ENCODE results near the gene ALDH1A2.
"Not testable (repeated sequence)": the region's sequence is repeated elsewhere in the genome, so short reads cannot be mapped to it uniquely, and the experiment has no call there.

The ALDH1A2 gene

DNA sequence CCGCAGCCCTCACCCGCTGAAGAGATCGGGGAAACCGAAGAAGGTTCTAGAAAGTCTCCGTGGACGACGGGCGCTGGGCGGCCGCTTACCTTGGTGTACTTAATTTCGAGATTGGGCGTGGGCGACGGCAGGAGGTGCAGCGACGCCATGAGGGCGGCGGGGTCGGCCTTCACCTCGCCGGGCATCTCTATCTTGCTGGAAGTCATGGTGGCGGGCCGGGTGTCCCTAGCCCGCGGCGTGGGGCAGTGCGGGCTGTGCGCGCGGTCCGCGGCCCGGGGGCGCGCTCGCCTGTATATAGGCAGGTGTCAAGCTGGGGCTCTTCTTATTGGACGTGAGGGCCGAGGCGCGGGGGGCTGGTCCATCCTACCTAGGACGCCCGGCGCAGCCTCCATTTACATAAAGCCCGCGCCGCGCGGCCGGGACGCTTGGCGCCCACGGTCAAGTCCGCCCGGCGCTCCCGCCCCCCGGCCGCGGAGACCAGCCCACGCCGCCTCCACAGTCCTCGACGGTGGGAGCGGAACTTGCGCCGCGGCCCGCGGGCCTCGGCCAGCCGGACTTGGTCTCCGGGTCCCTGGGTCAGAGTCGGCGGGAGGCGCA is at the start of gene ALDH1A2:
ALDH1A2 (minus strand) TSS at position 267 of the 597 bp plus-strand sequence; CDS start at position 206, 61 bp downstream.
- in situ Hi-C loops (cut with MboI; ENCODE audit: low pct_unique_long_range_greater_than_20kb, low sequenced_read_pairs), result no loop called here
- no peak for DNase-seq

DNA sequence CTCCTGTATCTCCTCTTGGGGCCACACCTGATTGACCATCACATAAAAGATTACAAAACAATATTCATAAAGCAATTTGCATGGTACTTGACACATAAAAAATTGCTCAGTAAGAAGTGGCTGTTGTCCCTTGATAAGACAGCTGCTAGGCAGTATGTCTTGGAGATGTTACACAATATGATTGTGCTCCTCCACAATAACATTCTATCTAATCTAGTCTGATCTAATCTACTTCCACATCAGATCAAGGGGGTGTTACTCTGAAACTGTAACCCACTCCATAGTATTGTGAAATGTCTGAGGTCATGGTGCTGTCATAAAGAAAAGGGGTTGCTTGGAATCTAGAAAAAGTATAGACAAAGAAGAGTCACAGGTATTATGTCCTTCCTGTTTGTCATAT is 49.3 kb upstream of the ALDH1A2 start:
- DNase-seq, result no peak
- in situ Hi-C loops (cut with MboI; ENCODE audit: low pct_unique_long_range_greater_than_20kb, low sequenced_read_pairs), result no loop called here

DNA sequence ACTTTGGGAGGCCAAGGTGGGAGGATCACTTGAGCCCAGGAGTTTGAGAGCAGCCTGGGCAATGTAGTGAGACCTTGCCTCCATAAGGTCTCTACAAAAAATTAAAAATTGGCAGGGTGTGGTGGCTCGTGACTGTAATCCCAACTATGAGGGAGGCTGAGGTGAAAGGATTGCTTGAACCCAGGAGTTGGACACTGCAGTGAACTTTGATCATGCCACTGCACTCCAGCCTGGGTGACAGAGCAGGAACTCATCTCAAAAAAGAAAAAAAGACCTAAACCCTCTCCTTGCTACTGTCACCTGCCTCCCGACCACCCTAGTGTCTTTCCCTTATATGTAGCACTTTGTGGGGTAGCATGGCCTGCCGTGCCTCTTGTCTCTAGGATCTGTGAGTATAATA is 48.9 kb upstream of the ALDH1A2 start:
- in situ Hi-C loops (cut with MboI; ENCODE audit: low pct_unique_long_range_greater_than_20kb, low sequenced_read_pairs), result no loop called here
- no peak for DNase-seq

DNA sequence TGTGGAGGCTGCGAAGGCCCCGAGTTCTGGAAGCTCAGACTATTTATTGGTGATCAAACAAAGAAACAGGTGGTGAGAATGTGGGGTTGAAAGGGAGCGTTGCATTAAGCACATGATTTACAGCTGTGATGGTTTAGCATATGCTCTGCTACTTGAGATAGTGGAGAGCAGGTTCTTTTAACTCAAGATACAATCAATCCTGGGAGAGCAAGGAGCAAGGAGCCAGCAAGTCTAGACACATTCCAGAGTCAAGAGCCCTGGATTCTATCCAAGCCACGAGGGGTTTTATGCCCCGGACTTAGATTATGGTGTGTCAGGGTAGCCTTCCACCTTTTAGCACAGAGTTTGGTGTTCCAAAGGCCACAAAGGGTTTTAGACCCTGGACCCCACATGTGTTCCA is 47.8 kb upstream of the ALDH1A2 start:
- DNase-seq; in situ Hi-C loops (cut with MboI; ENCODE audit: low pct_unique_long_range_greater_than_20kb, low sequenced_read_pairs): not testable (repeated sequence)

DNA sequence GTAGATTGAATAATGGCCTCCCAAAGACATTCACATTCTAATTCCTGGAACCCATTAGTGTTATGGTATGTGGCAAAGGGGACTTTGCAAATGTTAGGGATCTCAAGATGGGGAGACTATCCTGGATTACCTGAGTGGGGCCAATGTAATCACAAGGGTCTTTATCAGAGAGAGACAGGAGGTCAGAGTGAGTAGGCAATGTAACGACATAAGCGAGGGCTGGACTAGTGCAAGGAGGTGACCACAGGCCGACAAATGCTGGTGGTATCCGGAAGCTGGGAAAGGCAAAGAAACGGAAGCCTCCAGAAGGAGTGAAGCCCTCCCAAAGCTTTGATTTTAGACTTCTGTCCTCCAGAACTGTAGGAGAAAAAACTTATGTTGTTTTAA is 46.2 kb upstream of the ALDH1A2 start:
- in situ Hi-C loops (cut with MboI; ENCODE audit: low pct_unique_long_range_greater_than_20kb, low sequenced_read_pairs), result no loop called here
- no peak for DNase-seq

DNA sequence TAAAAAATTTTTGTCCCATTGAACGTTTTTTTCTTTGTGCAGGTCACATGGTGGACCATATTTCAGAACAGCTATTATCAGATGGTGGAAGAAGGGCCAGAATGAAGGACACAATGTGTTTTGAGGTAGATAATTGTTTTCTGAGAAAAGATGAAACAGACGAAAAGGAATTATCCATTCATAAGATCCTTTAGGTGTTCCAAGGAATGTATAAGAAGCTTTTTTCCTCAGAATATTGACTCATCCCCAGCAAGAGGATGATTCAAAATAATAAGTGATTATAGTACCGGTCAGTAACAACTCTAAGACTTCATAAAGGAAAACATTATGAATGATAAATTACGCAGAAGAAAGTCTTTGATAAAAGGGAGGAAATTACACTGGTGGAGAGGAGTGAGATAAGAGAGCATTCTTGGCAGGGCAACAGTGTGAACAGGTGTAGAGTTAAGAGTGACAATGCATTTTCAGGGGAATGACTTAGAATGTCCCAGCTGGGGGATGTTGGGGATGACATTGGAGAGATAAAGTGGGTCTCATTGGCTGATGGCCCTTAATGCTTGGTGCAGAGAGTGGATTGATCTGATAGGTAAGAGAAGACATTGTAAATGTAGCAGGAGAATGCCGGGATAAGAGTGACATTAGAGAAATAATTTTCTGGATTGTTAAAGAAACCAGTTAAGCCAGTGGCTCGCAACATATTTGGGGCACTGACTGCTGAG is 45.6 kb upstream of the ALDH1A2 start:
- in situ Hi-C loops (cut with MboI; ENCODE audit: low pct_unique_long_range_greater_than_20kb, low sequenced_read_pairs), result no loop called here
- DNase-seq, result no peak

DNA sequence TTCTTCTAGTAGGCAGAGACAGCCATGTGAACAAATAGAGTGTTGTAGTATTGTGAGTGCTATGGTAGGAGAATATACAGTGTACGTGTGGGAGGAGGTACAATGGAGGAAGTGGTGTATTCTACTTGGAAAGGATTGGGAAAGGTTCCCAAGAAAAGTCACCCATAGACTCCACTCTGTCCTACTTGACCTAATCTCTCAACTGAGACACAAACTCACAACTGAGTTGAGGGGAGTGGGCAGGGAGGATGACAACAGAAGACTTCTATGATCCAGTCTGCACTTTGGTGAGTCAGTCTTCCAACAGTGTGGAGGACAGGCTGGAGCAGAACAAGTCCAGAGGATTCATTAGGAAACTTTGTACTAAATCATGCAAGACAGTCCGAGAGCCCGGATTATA is 43.9 kb upstream of the ALDH1A2 start:
- no peak for DNase-seq
- in situ Hi-C loops (cut with MboI; ENCODE audit: low pct_unique_long_range_greater_than_20kb, low sequenced_read_pairs), result no loop called here

DNA sequence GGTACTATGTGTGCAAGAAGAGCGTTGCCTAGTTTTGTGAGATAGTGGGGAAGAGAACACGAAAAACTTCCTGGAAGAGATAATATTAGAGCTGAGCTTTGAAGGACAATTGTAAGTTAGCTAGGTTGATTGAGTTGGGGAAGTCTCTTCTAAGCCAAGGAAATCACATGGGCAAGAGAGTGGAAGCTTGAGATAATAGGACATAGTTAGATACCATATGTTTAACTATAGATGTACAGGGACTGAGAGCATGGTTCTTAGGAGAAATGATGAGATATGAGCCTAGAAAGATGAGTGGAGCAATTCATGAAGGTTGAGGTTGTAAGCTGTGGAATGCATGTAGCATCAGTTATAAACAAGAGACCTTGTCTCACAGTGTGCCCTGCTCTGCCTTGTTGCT is 42.6 kb upstream of the ALDH1A2 start:
- no peak for DNase-seq
- in situ Hi-C loops (cut with MboI; ENCODE audit: low pct_unique_long_range_greater_than_20kb, low sequenced_read_pairs), result no loop called here

DNA sequence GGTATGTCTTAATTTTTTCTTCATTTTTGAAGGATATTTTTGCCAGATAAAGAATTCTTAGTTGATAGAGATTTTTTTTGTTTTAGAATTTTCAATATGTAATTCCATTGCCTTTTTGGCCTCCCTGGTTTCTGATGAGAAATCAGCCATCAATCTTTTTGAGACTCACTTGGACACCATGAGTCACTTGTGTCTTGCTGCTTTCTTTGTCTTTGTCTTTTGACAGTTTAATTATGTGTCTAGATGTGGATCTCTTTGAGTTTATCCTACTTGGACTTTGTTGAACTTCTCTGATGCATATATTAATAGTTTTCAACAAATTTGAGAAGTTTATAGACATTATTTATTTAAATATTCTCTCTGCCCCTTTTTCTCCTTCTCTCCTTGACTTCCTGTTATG is 38.0 kb upstream of the ALDH1A2 start:
- in situ Hi-C loops (cut with MboI; ENCODE audit: low pct_unique_long_range_greater_than_20kb, low sequenced_read_pairs), result no loop called here
- DNase-seq, result no peak

DNA sequence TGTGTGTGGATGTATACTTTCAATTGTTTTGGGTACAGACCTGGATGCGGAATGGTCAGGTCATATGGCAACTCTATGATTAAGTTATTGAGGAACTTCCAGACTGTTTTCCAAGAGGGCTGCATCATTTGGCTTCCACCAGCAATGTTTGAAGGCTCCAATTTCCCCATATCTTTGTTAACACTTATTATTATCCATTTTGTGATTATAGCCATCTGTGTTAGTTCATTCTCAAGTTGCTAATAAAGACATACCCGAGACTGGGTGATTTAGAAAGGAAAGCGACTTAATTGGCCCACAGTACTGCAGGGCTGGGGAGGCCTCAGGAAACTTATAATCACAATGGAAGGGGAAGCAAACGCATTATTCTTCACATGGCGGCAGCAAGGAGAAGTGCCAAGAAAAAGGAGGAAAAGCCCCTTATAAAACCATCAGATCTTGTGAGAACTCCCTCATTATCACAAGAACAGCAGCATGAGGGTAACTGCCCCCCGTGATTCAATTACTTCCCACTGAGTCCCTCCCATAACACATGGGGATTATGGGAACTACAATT is 31.1 kb upstream of the ALDH1A2 start:
- no peak for DNase-seq
- in situ Hi-C loops (cut with MboI; ENCODE audit: low pct_unique_long_range_greater_than_20kb, low sequenced_read_pairs), result no loop called here

DNA sequence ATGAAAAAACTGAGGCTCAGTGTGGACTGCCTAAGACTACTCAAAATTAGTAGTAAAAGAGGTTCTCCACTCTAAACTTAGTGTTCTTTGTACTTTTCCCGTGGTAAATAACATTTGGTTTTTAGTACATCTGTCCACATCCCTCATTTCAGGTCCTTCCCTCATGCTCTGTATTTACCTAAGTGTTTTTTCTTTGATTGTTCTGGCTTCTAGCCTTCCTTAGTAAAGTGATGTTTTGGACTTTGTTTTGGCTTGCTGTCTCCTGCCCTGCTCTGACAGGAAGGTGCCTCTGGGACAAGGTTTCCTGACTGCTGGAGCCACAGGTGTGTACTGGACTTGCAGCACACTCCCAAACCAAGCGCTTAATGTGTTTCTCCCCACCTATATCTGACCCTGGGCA is 29.9 kb upstream of the ALDH1A2 start:
- no peak for DNase-seq
- in situ Hi-C loops (cut with MboI; ENCODE audit: low pct_unique_long_range_greater_than_20kb, low sequenced_read_pairs), result no loop called here

DNA sequence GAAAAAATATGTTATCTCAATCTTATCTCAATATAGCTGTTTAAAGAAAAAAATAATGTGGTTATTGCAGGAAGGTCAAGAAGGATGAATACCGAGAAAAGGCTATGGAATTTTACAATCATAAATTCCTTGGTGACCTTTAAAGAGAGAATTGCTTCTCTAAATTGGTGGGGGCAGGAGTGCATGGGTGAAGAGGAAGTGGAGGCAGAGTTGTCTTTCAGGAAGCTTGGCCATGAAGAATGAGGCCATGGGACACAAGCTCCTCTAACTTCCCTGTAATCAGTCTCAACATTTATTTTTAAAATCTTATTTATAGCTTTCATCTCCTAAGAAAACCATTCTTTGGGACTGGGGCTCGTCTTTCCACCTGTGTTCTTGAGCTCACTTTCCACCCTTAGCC is 22.4 kb upstream of the ALDH1A2 start:
- in situ Hi-C loops (cut with MboI; ENCODE audit: low pct_unique_long_range_greater_than_20kb, low sequenced_read_pairs), result no loop called here
- DNase-seq, result no peak

DNA sequence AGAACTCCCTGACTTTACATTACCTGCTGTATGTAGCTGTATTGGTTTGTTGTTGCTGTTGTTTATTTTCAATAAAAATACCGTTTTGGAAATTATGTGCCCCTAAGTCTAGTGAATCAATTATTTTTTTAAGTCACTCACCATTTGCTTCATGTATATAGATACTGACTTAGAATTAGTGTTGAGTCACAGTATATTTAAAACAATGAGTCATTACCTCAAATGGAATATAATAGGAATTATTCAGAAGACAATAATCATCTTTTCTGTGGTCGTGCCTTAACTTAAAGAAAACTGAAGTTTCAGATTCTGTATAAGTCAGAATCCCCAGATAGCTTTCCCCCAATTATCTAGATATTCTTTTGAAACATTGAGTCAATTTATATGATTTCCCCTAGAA is 21.0 kb upstream of the ALDH1A2 start:
- no peak for DNase-seq

DNA sequence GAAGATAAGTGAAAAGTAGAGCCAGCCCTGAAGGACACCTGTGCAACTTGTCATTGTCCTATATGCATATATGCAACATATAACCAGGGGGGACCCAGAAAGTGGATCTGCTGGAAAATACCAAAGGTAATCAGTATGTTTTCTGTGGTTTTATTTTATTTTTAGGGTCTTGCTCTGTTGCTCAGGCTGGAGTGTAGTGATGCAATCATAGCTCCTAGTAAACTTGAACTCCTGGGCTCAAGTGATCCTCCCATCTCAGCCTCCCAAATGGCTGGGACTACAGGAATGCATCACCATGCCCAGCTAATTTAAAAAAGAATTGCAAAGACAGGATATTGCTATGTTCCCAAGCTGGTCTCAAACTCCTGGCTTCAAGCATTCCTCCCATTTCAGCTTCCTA is 18.0 kb upstream of the ALDH1A2 start:
- in situ Hi-C loops (cut with MboI; ENCODE audit: low pct_unique_long_range_greater_than_20kb, low sequenced_read_pairs), result no loop called here
- DNase-seq, result no peak

More for the DNA sequence above, 21.0 kb upstream of the ALDH1A2 start:
- in situ Hi-C loops (cut with MboI; ENCODE audit: low pct_unique_long_range_greater_than_20kb, low sequenced_read_pairs), result no loop called here

DNA sequence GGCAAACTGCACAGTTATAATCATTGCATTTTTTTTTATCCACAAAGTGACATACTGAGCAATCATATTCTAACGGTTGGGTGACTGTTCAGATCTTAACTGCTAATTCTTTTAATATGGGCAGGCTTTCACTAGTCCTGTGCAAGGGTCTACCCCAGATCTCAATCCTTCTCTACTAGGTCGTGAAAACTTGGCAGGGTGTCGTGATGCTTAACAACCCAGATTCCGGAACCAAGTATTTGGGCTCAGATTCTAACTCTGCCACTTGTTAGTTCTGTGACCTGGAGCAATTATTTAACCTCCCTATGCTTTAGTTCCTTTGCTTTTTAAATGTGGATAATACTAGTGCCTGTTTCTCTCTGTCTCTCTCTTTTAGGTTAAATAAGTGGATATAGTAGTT is 16.4 kb upstream of the ALDH1A2 start:
- in situ Hi-C loops (cut with MboI; ENCODE audit: low pct_unique_long_range_greater_than_20kb, low sequenced_read_pairs), result no loop called here
- no peak for DNase-seq

DNA sequence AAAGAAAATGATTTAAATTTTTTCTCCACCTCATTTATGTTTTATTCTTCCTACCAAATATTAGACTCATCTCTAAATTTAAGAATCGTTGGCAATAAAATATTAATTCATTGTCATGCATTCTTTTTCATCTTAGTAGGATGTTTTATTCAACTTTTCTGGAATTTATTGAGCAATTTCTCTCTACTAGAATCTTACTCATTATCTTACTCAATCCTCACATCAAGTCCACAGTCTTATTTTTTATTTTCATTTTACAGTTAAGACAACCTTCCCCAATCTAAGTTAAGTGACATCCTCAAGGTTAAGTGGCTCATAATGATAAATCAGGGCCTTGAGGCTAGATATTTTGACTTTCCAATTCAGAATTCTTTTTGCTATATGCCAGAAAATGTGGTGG is 15.9 kb upstream of the ALDH1A2 start:
- in situ Hi-C loops (cut with MboI; ENCODE audit: low pct_unique_long_range_greater_than_20kb, low sequenced_read_pairs), result no loop called here

DNA sequence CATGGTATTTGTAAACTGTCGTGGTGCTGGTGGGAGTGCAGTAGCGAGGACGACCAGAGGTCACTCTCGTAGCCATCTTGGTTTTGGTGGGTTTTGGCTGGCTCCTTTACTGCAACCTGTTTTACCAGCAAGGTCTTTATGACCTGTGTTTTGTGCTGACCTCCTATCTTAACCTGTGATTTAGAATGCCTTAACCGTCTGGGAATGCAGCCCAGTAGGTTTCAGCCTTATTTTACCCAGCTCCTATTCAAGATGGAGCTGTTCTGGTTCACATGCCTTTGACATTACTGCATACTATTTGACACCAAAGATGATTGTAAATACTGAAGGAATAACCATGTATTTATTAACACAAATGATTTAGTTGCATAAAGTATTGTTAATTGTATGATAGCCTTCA is 15.4 kb upstream of the ALDH1A2 start:
- DNase-seq; in situ Hi-C loops (cut with MboI; ENCODE audit: low pct_unique_long_range_greater_than_20kb, low sequenced_read_pairs): not testable (repeated sequence)

More for the DNA sequence above, 15.9 kb upstream of the ALDH1A2 start:
- DNase-seq, result no peak

DNA sequence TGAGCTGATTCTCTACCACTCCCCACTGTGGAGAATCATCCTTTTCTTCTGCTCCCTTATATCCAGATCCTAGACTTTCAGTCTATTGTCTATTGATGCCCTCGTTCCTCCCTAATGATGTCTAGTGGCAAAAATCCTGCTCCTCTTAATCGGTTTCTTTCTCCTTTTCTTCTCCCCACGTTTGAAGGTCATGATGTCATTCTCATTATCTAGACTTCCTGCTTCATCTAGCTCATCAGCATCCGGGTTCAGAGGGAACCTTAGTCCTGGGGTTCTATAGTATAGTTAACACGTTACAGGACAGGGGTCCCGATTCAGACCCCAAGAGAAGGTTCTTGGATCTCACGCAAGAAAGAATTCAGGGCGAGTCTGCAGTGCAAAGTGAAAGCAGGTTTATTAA is 14.9 kb upstream of the ALDH1A2 start:
- in situ Hi-C loops (cut with MboI; ENCODE audit: low pct_unique_long_range_greater_than_20kb, low sequenced_read_pairs), result no loop called here

DNA sequence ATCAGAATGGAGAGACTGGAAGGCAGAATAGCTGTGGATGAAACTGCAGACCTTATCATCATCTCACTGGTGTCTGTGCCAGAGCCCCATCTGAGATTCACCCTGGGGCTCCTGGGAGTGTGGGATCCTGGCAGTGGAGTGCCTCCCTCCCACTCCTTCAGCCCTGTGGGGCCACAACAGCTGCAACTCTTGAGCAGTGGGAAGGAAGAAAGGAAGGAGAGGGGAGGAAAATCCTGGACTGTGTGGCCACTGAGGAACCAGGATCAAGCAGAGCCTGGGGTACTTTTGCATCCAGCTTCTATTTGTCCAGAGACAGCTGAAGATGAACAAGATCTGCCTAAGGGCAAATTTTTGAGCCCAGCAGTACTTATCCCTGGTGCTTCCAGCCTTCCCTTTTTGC is 13.1 kb upstream of the ALDH1A2 start:
- DNase-seq, result no peak
- in situ Hi-C loops (cut with MboI; ENCODE audit: low pct_unique_long_range_greater_than_20kb, low sequenced_read_pairs), result no loop called here

More for the DNA sequence above, 14.9 kb upstream of the ALDH1A2 start:
- no peak for DNase-seq

DNA sequence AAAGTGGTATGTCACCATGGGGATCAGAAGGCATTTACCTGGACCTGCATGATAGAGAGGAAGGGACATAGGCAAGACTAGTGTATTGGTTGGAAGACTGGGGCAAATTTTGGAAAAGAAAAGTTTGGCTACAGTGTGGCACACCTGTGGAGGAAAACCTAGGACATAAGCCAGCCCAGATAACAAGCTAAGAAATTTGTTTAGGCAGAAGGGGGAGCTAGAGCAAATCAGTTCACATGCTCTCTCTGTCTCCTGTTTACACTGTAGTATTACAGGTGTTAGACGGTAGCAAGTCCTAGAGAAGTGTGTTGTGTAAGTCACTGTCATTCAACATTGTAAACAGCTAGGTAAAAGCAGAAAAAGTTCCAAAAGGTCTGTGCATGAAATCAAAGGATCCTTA is 11.9 kb upstream of the ALDH1A2 start:
- in situ Hi-C loops (cut with MboI; ENCODE audit: low pct_unique_long_range_greater_than_20kb, low sequenced_read_pairs), result no loop called here
- no peak for DNase-seq

DNA sequence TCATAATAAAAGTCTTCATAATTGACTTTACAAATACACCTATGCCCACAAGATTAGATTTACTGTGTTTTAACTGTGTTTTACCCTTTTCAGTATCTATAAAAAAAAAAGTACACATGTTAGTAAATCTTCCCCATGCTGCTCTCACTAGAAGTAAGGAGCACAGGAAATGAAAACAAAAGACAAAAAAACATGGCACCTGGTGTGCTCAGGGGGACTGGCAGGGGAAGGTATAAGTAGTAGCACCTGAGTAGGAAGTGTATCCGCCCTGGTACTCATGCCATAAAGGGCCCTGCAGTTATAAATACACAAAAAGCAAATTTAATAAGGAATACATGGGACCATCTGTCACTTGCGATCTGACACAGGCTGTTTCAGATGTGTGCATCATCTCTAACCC is 8.9 kb upstream of the ALDH1A2 start:
- DNase-seq, result no peak
- in situ Hi-C loops (cut with MboI; ENCODE audit: low pct_unique_long_range_greater_than_20kb, low sequenced_read_pairs), result no loop called here
